K562 (cell line): ENCODE measurements around the gene TRIM44. TPM values are rescaled to one million over a fixed set of nuclear protein-coding genes. Genes with fewer than 3 reads are reported as not detected.

Experiments
- ATAC-seq: fragments of 200-7000 bp; cut with Tn5 transposase; 3 replicates; pipeline ENCODE4 v1.9.1; 2020; ENCODE audit warnings: moderate library complexity
- BruUV-seq: library from RNA; stranded (reverse); fragments of 400-500 nt; replicated peaks from 2 replicates; lab custom pipeline; 2021; lab: Mats Ljungman, UMichigan
- CTCF ChIA-PET: fragments of 300-600 bp; formaldehyde crosslinking; extraction: SDS; loops from one replicate; lab custom pipeline; 2021; ENCODE audit warnings: low intra/inter-chr PET ratio; lab: Yijun Ruan, JAX
- POLR2A ChIA-PET: fragments of 300-600, 350-650 bp; sonication (Branson Sonifier 250); formaldehyde crosslinking; extraction: SDS; loops from one replicate; lab custom pipeline; 2021; ENCODE audit warnings: antibody characterized with exemption, inconsistent platforms; lab: Yijun Ruan, JAX
- DNase-seq, 4 experiments: peaks; one replicate each; pipeline versions ENCODE4 v3.0.0 to v3.0.0-alpha.2; 2011 to 2018; ENCODE audit warnings: low spot score in 3 of 4, mixed read lengths in 3 of 4; ENCODE audit errors: extremely low read depth in 1 of 4
- FAIRE-seq: peaks from 2 replicates; lab custom pipeline; 2011; peaks lifted over from hg19 to GRCh38; lab: Jason Lieb, UNC
- H2AFZ ChIP-seq: 2 replicates; pipeline ENCODE4 v1.6.0; 2011; ENCODE audit warnings: low read depth, low read length, control low read depth, inconsistent platforms
- H3K27ac ChIP-seq: fragments of 200-600 bp; 3 replicates; pipeline ENCODE4 v1.8.0; 2011; ENCODE audit warnings: low read depth, mild to moderate bottlenecking, control low read depth, inconsistent platforms, low read length, moderate library complexity, mixed read lengths; ENCODE audit errors: extremely low read depth
- H3K27me3 ChIP-seq, 2 experiments: fragments of 300-600 bp in 1 of 2; 2 replicates in 1 of 2; 3 replicates in 1 of 2; pipeline versions ENCODE4 v1.6.0 to v1.8.0; 2011; ENCODE audit warnings: inconsistent platforms in 2 of 2, low read length in 2 of 2, mild to moderate bottlenecking in 1 of 2, mixed read lengths in 1 of 2, moderate library complexity in 1 of 2; ENCODE audit not compliant: control insufficient read depth in 2 of 2, insufficient read depth in 2 of 2
- H3K36me3 ChIP-seq: fragments of 300-600 bp; 3 replicates; pipeline ENCODE4 v1.8.0; 2011; ENCODE audit warnings: mild to moderate bottlenecking, low read length, inconsistent platforms; ENCODE audit not compliant: control insufficient read depth, insufficient read depth
- H3K4me1 ChIP-seq, 2 experiments: fragments of 200-600 bp in 1 of 2; replicated peaks in 1 of 2; 2 replicates in 1 of 2; 3 replicates in 1 of 2; pipeline versions ENCODE4 v1.5.1 to v1.8.0; 2011; ENCODE audit warnings: inconsistent platforms in 2 of 2, low read length in 2 of 2, mild to moderate bottlenecking in 1 of 2, mixed read lengths in 1 of 2, moderate library complexity in 1 of 2; ENCODE audit not compliant: control insufficient read depth in 2 of 2, insufficient read depth in 2 of 2
- H3K4me2 ChIP-seq: 2 replicates; pipeline ENCODE4 v1.6.1; 2011; ENCODE audit warnings: low read length, control low read depth, inconsistent platforms, mixed read lengths; ENCODE audit not compliant: insufficient read depth
- H3K4me3 ChIP-seq: fragments of 200-600 bp; sonication (generic), shearing (Covaris generic); 2 replicates; pipeline ENCODE4 v1.5.1; 2016; ENCODE audit warnings: control low read depth, inconsistent platforms
- H3K79me2 ChIP-seq: fragments of 200-600 bp; 3 replicates; pipeline ENCODE4 v1.8.0; 2011; ENCODE audit warnings: low read length, inconsistent platforms; ENCODE audit not compliant: control insufficient read depth, insufficient read depth
- H3K9ac ChIP-seq, 2 experiments: 2 replicates each; pipeline versions ENCODE4 v1.6.0 to v1.6.1; 2011; ENCODE audit warnings: low read depth in 2 of 2, low read length in 2 of 2, control low read depth in 1 of 2, inconsistent platforms in 1 of 2, mild to moderate bottlenecking in 1 of 2, mixed read lengths in 1 of 2; ENCODE audit not compliant: insufficient read depth in 1 of 2
- H3K9me1 ChIP-seq: one replicate; pipeline ENCODE4 v1.6.0; 2011; ENCODE audit warnings: inconsistent platforms, mild to moderate bottlenecking, low read length, moderate library complexity; ENCODE audit not compliant: control insufficient read depth, insufficient read depth
- H3K9me3 ChIP-seq: replicated peaks from 2 replicates; pipeline ENCODE4 v1.5.1; 2011; ENCODE audit warnings: low read depth, low read length, inconsistent platforms; ENCODE audit not compliant: control insufficient read depth, insufficient read depth
- H4K20me1 ChIP-seq: replicated peaks from 2 replicates; pipeline ENCODE4 v1.6.1; 2011; ENCODE audit warnings: low read length, inconsistent platforms, mixed read lengths; ENCODE audit not compliant: control insufficient read depth, insufficient read depth
- CEBPZ ChIP-seq: fragments of 150-350 bp; IDR thresholded peaks from 2 replicates; pipeline ENCODE4 v1.6.1; 2014; ENCODE audit warnings: low read depth, mild to moderate bottlenecking, low read length, borderline replicate concordance
- CHD1 ChIP-seq: fragments of 200-600 bp; sonication (generic); IDR thresholded peaks from one replicate; pipeline ENCODE4 v1.6.1; 2012; ENCODE audit warnings: mild to moderate bottlenecking, moderate library complexity, low read length, inconsistent platforms
- CREB3 ChIP-seq: fragments of 450-650 bp; conservative IDR thresholded peaks from 2 replicates; pipeline ENCODE4 v1.6.1; 2016; ENCODE audit warnings: missing genetic modification characterization, low read depth, mild to moderate bottlenecking, missing compliant biosample characterization, moderate library complexity
- DDX20 ChIP-seq: fragments of 450-650 bp; IDR thresholded peaks from 2 replicates; pipeline ENCODE4 v1.6.1; 2016; ENCODE audit warnings: missing genetic modification characterization, low read depth, mild to moderate bottlenecking, missing compliant biosample characterization, moderate library complexity
- HDAC8 ChIP-seq: fragments of 450-650 bp; IDR thresholded peaks from 2 replicates; pipeline ENCODE4 v1.6.1; 2016; ENCODE audit warnings: mild to moderate bottlenecking, missing genetic modification characterization, moderate library complexity, missing compliant biosample characterization
- KDM1A ChIP-seq, 2 experiments: fragments of 450-650 bp; IDR thresholded peaks; 2 replicates each; pipeline ENCODE4 v1.6.1; 2016; ENCODE audit warnings: mild to moderate bottlenecking in 2 of 2
- NCOA2 ChIP-seq, 2 experiments: fragments of 450-650 bp; IDR thresholded peaks; 2 replicates each; pipeline ENCODE4 v1.6.1; 2018; ENCODE audit warnings: mild to moderate bottlenecking in 2 of 2, moderate library complexity in 1 of 2; ENCODE audit not compliant: partially characterized antibody in 2 of 2
- POLR2AphosphoS2 ChIP-seq: IDR thresholded peaks from 2 replicates; pipeline ENCODE4 v1.6.1; 2012; ENCODE audit warnings: low read length, improper control_type of control experiment
- POLR2H ChIP-seq: IDR thresholded peaks from 2 replicates; pipeline ENCODE4 v1.6.1; 2016; ENCODE audit warnings: missing genetic modification characterization, low read depth, mild to moderate bottlenecking, control low read depth, missing compliant biosample characterization, moderate library complexity
- PPARD ChIP-seq: fragments of 250-450 bp; sonication (Bioruptor Pico); IDR thresholded peaks from 2 replicates; pipeline ENCODE4 v1.8.0; 2022; ENCODE audit warnings: inconsistent platforms, mild to moderate bottlenecking, moderate library complexity
- SLC30A9 ChIP-seq: fragments of 250-450 bp; sonication (Bioruptor Pico); IDR thresholded peaks from 2 replicates; pipeline ENCODE4 v1.8.0; 2022; ENCODE audit warnings: mild to moderate bottlenecking, moderate library complexity
- XRCC5 ChIP-seq: fragments of 200-400 bp; formaldehyde crosslinking; IDR thresholded peaks from 2 replicates; pipeline ENCODE4 v1.6.1; 2017; ENCODE audit warnings: low read depth, mild to moderate bottlenecking, low read length
- ZNF76 ChIP-seq: fragments of 250-450 bp; sonication (Bioruptor Pico); IDR thresholded peaks from 2 replicates; pipeline ENCODE4 v1.4.0; 2020; ENCODE audit warnings: mild to moderate bottlenecking, moderate library complexity, borderline replicate concordance
- ZNF766 ChIP-seq: fragments of 200-800 bp; sonication (Bioruptor generic); conservative IDR thresholded peaks from 2 replicates; pipeline ENCODE4 v1.6.1; 2016; ENCODE audit warnings: missing genetic modification characterization, missing compliant biosample characterization
- WGBS: fragments of 100-300 bp; shearing (Covaris generic); methylation state at CpG from one replicate; pipeline ENCODE4 v1.1.6; 2016; ENCODE audit warnings: low coverage, mixed read lengths; ENCODE audit not compliant: insufficient coverage; ENCODE audit errors: missing lambda C conversion rate; 5-methylcytosine and 5-hydroxymethylcytosine counted together
- in situ Hi-C: fragments of 300-500 bp; cut with MboI; formaldehyde crosslinking; loops from 4 replicates; pipeline ENCODE4 v1.15.0; 2018; ENCODE audit warnings: inconsistent platforms, mixed read lengths
- intact Hi-C: fragments of 100-400 bp; cut with micrococcal nuclease; formaldehyde crosslinking; loops from 2 replicates; pipeline ENCODE4 v1.14.2; 2022
- polyA plus RNA-seq, 8 experiments: library from polyadenylated mRNA; depleted of rRNA in 4 of 8; stranded (reverse) in 5 of 8; unstranded in 3 of 8; fragments of >200 nt; fragmentation: Nextera tagmentation in 2 of 8; fragmentation: Illumina TruSeq in 1 of 8; extraction: Ambion mirVana in 2 of 8; extraction: Trizol in 1 of 8; gene quantifications; 2 replicates each; pipeline versions ENCODE4 v1.2.1 to v1.2.3, GENCODE V29; 2011 to 2014; ENCODE audit warnings: inconsistent platforms in 1 of 8, missing spikeins in 1 of 8
- total RNA-seq, 7 experiments: library from RNA; depleted of rRNA in 6 of 7; stranded (reverse); fragments of >200 nt in 6 of 7; fragmentation: Illumina TruSeq in 2 of 7; extraction: Trizol in 2 of 7; gene quantifications; 2 replicates each; pipeline versions ENCODE4 v1.2.1 to v1.2.3, GENCODE V29; 2011 to 2021; ENCODE audit warnings: low replicate concordance in 1 of 7
- TF ChIP-seq, protein P1 (sequence below): fragments of 450-650 bp; IDR thresholded peaks from 2 replicates; pipeline ENCODE4 v1.6.1; 2017; ENCODE audit warnings: antibody characterized with exemption
- TF ChIP-seq, protein P2 (sequence below): sonication (generic); formaldehyde crosslinking; IDR thresholded peaks from 2 replicates; pipeline ENCODE4 v1.8.1; 2023; ENCODE audit warnings: mild to moderate bottlenecking, missing genetic modification reagents, moderate library complexity

Gene TRIM44
- total and polyA plus RNA-seq, 9 of the 15 experiments (the other 6 are each of a cell fraction or from before 2014, with no cell fraction given): 8.3 to 105 (median 37.2) TPM

DNA sequence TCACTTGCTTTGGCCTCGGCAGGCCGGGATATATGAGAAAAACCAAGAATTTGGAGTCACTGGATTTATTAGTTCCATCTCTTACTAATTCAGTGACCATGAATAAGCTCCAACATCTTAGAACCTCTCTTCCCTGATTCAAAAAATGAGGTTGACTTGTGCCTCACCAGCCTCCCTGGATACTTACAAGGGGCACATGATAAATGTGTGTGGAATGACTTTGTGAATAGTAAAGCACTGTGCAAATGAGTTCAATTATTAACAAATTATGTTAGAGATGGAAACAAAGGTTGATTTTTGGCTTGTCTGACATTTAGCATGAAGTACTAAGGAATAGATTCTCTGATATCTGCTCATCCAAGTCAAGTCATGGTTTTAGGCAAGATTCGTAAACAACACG lies 104.1 kb downstream of the TRIM44 start:
- FAIRE-seq: no peak
- no peak for DNase-seq
- H3K4me1 ChIP-seq: no peaks in the 10 kb centered on the region
- H3K79me2 ChIP-seq: peaks cover 9% of the 10 kb centered on the region; the same call in 1 of the 3 replicates
- no peaks in the 10 kb centered on the region for H3K36me3 ChIP-seq
- peaks cover 3% of the 10 kb centered on the region; the same call in 1 of the 2 replicates for H4K20me1 ChIP-seq
- no peak overlapping the region for H3K9ac ChIP-seq
- H3K9me1 ChIP-seq: no peaks in the 10 kb centered on the region
- in situ Hi-C loops: no loop called here
- H2AFZ ChIP-seq: no peak overlapping the region
- no peak overlapping the region for H3K4me2 ChIP-seq
- BruUV-seq: no TSS peak
- H3K27ac ChIP-seq: no peak overlapping the region
- POLR2A ChIA-PET: no interaction called here
- CTCF ChIA-PET: no interaction called here
- ATAC-seq: no peak
- WGBS: 86% methylated on average over 4 of the region's 4 CpGs
- no peaks in the 10 kb centered on the region for H3K27me3 ChIP-seq
- no peaks in the 10 kb centered on the region for H3K9me3 ChIP-seq
- intact Hi-C loops: no loop called here
- H3K4me3 ChIP-seq: no peak overlapping the region
- no peak for TF ChIP-seq CEBPZ
- TF ChIP-seq XRCC5: no peak
- no peak for TF ChIP-seq CHD1
- no peak for TF ChIP-seq DDX20 (tag)
- TF ChIP-seq, protein P1, sequence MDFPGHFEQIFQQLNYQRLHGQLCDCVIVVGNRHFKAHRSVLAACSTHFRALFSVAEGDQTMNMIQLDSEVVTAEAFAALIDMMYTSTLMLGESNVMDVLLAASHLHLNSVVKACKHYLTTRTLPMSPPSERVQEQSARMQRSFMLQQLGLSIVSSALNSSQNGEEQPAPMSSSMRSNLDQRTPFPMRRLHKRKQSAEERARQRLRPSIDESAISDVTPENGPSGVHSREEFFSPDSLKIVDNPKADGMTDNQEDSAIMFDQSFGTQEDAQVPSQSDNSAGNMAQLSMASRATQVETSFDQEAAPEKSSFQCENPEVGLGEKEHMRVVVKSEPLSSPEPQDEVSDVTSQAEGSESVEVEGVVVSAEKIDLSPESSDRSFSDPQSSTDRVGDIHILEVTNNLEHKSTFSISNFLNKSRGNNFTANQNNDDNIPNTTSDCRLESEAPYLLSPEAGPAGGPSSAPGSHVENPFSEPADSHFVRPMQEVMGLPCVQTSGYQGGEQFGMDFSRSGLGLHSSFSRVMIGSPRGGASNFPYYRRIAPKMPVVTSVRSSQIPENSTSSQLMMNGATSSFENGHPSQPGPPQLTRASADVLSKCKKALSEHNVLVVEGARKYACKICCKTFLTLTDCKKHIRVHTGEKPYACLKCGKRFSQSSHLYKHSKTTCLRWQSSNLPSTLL: no peak
- TF ChIP-seq HDAC8 (tag): no peak
- TF ChIP-seq ZNF766 (CRISPR knock-in tag): no peak
- TF ChIP-seq POLR2AphosphoS2: no peak
- TF ChIP-seq NCOA2 (IDR thresholded peaks at IDR 0.05; ENCODE audit: partially characterized antibody in 2 of 2): no peak
- TF ChIP-seq, protein P2, sequence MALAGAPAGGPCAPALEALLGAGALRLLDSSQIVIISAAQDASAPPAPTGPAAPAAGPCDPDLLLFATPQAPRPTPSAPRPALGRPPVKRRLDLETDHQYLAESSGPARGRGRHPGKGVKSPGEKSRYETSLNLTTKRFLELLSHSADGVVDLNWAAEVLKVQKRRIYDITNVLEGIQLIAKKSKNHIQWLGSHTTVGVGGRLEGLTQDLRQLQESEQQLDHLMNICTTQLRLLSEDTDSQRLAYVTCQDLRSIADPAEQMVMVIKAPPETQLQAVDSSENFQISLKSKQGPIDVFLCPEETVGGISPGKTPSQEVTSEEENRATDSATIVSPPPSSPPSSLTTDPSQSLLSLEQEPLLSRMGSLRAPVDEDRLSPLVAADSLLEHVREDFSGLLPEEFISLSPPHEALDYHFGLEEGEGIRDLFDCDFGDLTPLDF (CRISPR knock-in tag): no peak
- TF ChIP-seq ZNF76 (CRISPR knock-in tag): no peak
- TF ChIP-seq PPARD: no peak
- no peak for TF ChIP-seq CREB3
- no peak for TF ChIP-seq SLC30A9 (CRISPR knock-in tag)
- no peak for TF ChIP-seq KDM1A (IDR thresholded peaks at IDR 0.05)
- TF ChIP-seq POLR2H: no peak
